Fibroblast of the aortic adventitia (primary cell): ENCODE results near the gene NOTCH2. TPM values are rescaled to one million over a fixed set of nuclear protein-coding genes. Genes with fewer than 3 reads are reported as not detected.

Experiments used
- DNase-seq: peaks from one replicate; pipeline ENCODE4 v3.0.0-alpha.2; 2010; ENCODE audit warnings: low read depth
- H3K4me3 ChIP-seq: 2 replicates; pipeline ENCODE4 v1.5.1; 2011; ENCODE audit warnings: low read depth, mild to moderate bottlenecking, control low read depth, low read length, moderate library complexity
- CTCF ChIP-seq: IDR thresholded peaks from 2 replicates; pipeline ENCODE4 v1.5.1; 2011; ENCODE audit warnings: mild to moderate bottlenecking, low read length, control low read depth, inconsistent platforms; ENCODE audit not compliant: insufficient read depth
- total RNA-seq: library from RNA; depleted of rRNA; stranded (reverse); fragments of >200 nt; gene quantifications from 2 replicates; pipeline ENCODE4 v1.2.3, GENCODE V29; 2012; ENCODE audit warnings: low replicate concordance

Gene NOTCH2
- total RNA-seq, 1 donor: 143 TPM

- no peak for TF ChIP-seq CTCF
- no peak overlapping the region for H3K4me3 ChIP-seq
- DNase-seq: no peak
Measured at GRCh38 chr1:119879510-119880434, 189.7 kb downstream of the NOTCH2 start.

- no peak overlapping the region for H3K4me3 ChIP-seq
- TF ChIP-seq CTCF: no peak
- DNase-seq: no peak
Measured at GRCh38 chr1:119878171-119878570, 191.3 kb downstream of the NOTCH2 start.

GRCh38 chr1:119874186-119874585 lies 195.3 kb downstream of the NOTCH2 start:
- no peak for TF ChIP-seq CTCF
- no peak for DNase-seq
- H3K4me3 ChIP-seq: no peak overlapping the region

- no peak overlapping the region for H3K4me3 ChIP-seq
- TF ChIP-seq CTCF: no peak
- DNase-seq: peak; percentile 96
Measured at GRCh38 chr1:119873135-119874015, 196.1 kb downstream of the NOTCH2 start.

GRCh38 chr1:119871881-119872280 lies 197.6 kb downstream of the NOTCH2 start:
- DNase-seq: no peak
- no peak for TF ChIP-seq CTCF

GRCh38 chr1:119870917-119871596 lies 198.4 kb downstream of the NOTCH2 start:
- DNase-seq: peak; percentile 89
- peak; percentile 100 for TF ChIP-seq CTCF
- H3K4me3 ChIP-seq: peak overlapping the region; percentile 42

More at GRCh38 chr1:119871881-119872280, 197.6 kb downstream of the NOTCH2 start:
- no peak overlapping the region for H3K4me3 ChIP-seq
